NCI-H128 (cell line): ENCODE measurements around the gene JAML.
A peak's percentile ranks its signal among the peaks of the same experiment; 100 is the strongest.

Experiments
- DNase-seq: peaks from one replicate; lab custom pipeline; 2025; ENCODE audit not compliant: unreplicated experiment; lab: John Stamatoyannopoulos, UW

JAML gene

GRCh38 chr11:118224511-118225188 is at the start of gene JAML:
JAML (minus strand) TSS chr11:118225011; CDS start chr11:118214866, 10,145 bp downstream.
- DNase-seq: no peak

- DNase-seq: no peak
Observed at GRCh38 chr11:118274186-118274585, 49.4 kb upstream of the JAML start.

- no peak for DNase-seq
Observed at GRCh38 chr11:118272001-118272400, 47.2 kb upstream of the JAML start.

GRCh38 chr11:118267486-118267885 is 42.7 kb upstream of the JAML start:
- DNase-seq: no peak

- no peak for DNase-seq
Observed at GRCh38 chr11:118265954-118266353, 41.1 kb upstream of the JAML start.

- no peak for DNase-seq
Observed at GRCh38 chr11:118264569-118265465, 40.0 kb upstream of the JAML start.

- DNase-seq: no peak
Observed at GRCh38 chr11:118263695-118264568, 39.1 kb upstream of the JAML start, which contains the start of gene MPZL2. MPZL2 (minus strand) TSS chr11:118264297; CDS start chr11:118264153, 144 bp downstream.

- DNase-seq: no peak
Observed at GRCh38 chr11:118263112-118263511, 38.3 kb upstream of the JAML start.

- no peak for DNase-seq
Observed at GRCh38 chr11:118260353-118260752, 35.5 kb upstream of the JAML start.

- DNase-seq: no peak
Observed at GRCh38 chr11:118259138-118259537, 34.3 kb upstream of the JAML start.

GRCh38 chr11:118258410-118258809 is 33.6 kb upstream of the JAML start:
- DNase-seq: no peak

GRCh38 chr11:118252688-118253087 is 27.9 kb upstream of the JAML start:
- DNase-seq: no peak

- DNase-seq: peak; percentile 87
Observed at GRCh38 chr11:118251858-118252652, 27.2 kb upstream of the JAML start, which contains the start of gene MPZL3. MPZL3 (minus strand) TSS chr11:118252365; CDS start chr11:118252294, 71 bp downstream.

GRCh38 chr11:118247041-118247440 is 22.2 kb upstream of the JAML start:
- DNase-seq: no peak

- DNase-seq: no peak
Observed at GRCh38 chr11:118245936-118246562, 21.2 kb upstream of the JAML start.

GRCh38 chr11:118243993-118244762 is 19.4 kb upstream of the JAML start:
- no peak for DNase-seq

GRCh38 chr11:118243161-118243560 is 18.4 kb upstream of the JAML start:
- DNase-seq: no peak

- no peak for DNase-seq
Observed at GRCh38 chr11:118241764-118242098, 16.9 kb upstream of the JAML start.
